ENCODE results near the gene NXPH3.

Gene NXPH3

DNA sequence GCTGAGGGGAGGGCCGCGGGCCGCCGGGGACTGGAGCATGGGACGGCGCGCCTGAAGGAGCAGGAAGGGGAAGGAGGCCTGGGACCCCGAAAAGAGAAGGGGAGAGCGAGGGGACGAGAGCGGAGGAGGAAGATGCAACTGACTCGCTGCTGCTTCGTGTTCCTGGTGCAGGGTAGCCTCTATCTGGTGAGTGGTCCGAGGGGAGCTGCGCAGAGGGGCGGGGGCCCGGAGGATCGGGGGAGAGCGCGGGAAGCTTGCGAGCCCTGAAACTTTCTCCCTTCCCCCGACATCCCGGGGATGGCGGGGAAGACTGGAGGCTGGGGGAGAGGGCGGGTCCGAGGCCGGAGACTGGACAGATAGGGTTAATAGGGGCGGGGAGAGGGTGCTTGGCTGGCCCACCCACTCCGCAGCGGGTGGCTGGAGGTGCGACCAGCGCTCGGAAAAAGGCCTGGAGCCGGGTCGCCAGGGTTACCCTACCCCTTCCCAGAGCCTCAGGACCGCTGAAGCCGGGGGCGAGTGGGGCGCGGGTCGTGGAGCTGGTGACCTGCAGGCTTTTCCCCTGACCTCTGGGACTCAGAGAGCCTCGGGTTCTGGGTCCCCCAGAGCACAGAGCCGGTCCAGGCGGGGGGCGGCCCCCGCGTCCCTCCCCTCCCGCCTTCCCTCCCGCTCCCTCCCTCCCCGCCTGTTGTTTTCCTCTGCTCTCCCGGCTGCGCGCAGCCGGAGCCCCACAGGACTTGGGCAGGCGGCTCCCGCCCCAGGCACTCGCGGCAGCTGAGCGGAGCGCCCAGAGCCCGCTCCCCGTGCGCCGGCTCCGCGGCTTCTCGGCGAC, 631 bp downstream of the NXPH3 start:
- H2AFZ ChIP-seq (ENCODE audit: low read depth, low read length): no peak overlapping the region
- no peaks in the 10 kb centered on the region for H3K9me3 ChIP-seq (ENCODE audit: insufficient read depth, low read length)
- H3K9ac ChIP-seq (ENCODE audit: low read length): no peak overlapping the region
- no peak overlapping the region for H3K27ac ChIP-seq (ENCODE audit: low read length)
- no peaks in the 10 kb centered on the region for H4K20me1 ChIP-seq (ENCODE audit: insufficient read depth, low read length)
- H3K36me3 ChIP-seq (replicated peaks; ENCODE audit: low read depth, low read length): no peaks in the 10 kb centered on the region
- H3K4me1 ChIP-seq (ENCODE audit: low read length): peaks cover 12% of the 10 kb centered on the region
- H3K4me2 ChIP-seq (ENCODE audit: low read length): no peak overlapping the region
- no peak for TF ChIP-seq EZH2phosphoT487 (IDR thresholded peaks at IDR 0.05; ENCODE audit: low read depth)
- TF ChIP-seq, protein P1, sequence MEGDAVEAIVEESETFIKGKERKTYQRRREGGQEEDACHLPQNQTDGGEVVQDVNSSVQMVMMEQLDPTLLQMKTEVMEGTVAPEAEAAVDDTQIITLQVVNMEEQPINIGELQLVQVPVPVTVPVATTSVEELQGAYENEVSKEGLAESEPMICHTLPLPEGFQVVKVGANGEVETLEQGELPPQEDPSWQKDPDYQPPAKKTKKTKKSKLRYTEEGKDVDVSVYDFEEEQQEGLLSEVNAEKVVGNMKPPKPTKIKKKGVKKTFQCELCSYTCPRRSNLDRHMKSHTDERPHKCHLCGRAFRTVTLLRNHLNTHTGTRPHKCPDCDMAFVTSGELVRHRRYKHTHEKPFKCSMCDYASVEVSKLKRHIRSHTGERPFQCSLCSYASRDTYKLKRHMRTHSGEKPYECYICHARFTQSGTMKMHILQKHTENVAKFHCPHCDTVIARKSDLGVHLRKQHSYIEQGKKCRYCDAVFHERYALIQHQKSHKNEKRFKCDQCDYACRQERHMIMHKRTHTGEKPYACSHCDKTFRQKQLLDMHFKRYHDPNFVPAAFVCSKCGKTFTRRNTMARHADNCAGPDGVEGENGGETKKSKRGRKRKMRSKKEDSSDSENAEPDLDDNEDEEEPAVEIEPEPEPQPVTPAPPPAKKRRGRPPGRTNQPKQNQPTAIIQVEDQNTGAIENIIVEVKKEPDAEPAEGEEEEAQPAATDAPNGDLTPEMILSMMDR (IDR thresholded peaks at IDR 0.05; ENCODE audit: low read depth, low read length): no peak
- no peaks in the 10 kb centered on the region for H3K79me2 ChIP-seq (ENCODE audit: low read length)
- H3K27me3 ChIP-seq (ENCODE audit: low read depth, low read length): peaks cover 19% of the 10 kb centered on the region
- H3K4me3 ChIP-seq (ENCODE audit: low read length): no peak overlapping the region

GRCh38 chr17:49576917-49577649, 1.4 kb downstream of the NXPH3 start:
- TF ChIP-seq EZH2phosphoT487 (IDR thresholded peaks at IDR 0.05; ENCODE audit: low read depth): no peak
- TF ChIP-seq, protein P1 (IDR thresholded peaks at IDR 0.05; ENCODE audit: low read depth, low read length): no peak
- Histone ChIP-seq H3K9ac (ENCODE audit: low read length) (no peak overlapping the region), H4K20me1 (ENCODE audit: insufficient read depth, low read length) (no peaks in the 10 kb centered on the region), H3K4me1 (ENCODE audit: low read length) (peaks cover 12% of the 10 kb centered on the region), H3K27ac (ENCODE audit: low read length) (no peak overlapping the region), H3K27me3 (ENCODE audit: low read depth, low read length) (peaks cover 11% of the 10 kb centered on the region; the same call in 1 of the 2 replicates), H2AFZ (ENCODE audit: low read depth, low read length) (no peak overlapping the region), H3K9me3 (ENCODE audit: insufficient read depth, low read length) (no peaks in the 10 kb centered on the region), H3K4me3 (ENCODE audit: low read length) (no peak overlapping the region), H3K4me2 (ENCODE audit: low read length) (peak overlapping the region; percentile 36; the same call in 1 of the 2 replicates), H3K36me3 (replicated peaks; ENCODE audit: low read depth, low read length) (no peaks in the 10 kb centered on the region), H3K79me2 (ENCODE audit: low read length) (no peaks in the 10 kb centered on the region)

DNA sequence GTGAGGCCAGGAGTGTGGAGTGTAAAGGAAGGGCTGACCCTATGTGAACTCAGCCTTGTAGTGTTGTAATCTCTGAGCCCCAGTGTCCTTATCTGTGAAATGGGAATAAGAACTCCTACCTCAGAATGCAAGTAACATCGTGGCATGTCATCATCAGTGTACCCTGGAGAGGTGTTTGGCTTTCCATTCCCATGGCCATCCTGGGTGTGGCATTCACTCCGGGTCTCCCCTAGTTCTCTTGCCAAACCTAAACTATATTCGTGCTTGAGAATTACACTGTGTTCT, 1.9 kb downstream of the NXPH3 start:
- no peaks in the 10 kb centered on the region for H3K9me3 ChIP-seq (ENCODE audit: insufficient read depth, low read length)
- TF ChIP-seq, protein P1 (IDR thresholded peaks at IDR 0.05; ENCODE audit: low read depth, low read length): no peak
- no peak for TF ChIP-seq EZH2phosphoT487 (IDR thresholded peaks at IDR 0.05; ENCODE audit: low read depth)
- peaks cover 12% of the 10 kb centered on the region for H3K4me1 ChIP-seq (ENCODE audit: low read length)
- H3K27me3 ChIP-seq (ENCODE audit: low read depth, low read length): 0 out of 2 replicates have a peak, but pooled peaks cover 7% of the 10 kb centered on the region
- H3K9ac ChIP-seq (ENCODE audit: low read length): no peak overlapping the region
- peak overlapping the region; percentile 36 for H3K4me2 ChIP-seq (ENCODE audit: low read length)
- H3K27ac ChIP-seq (ENCODE audit: low read length): no peak overlapping the region
- no peak overlapping the region for H2AFZ ChIP-seq (ENCODE audit: low read depth, low read length)
- H3K4me3 ChIP-seq (ENCODE audit: low read length): no peak overlapping the region
- no peaks in the 10 kb centered on the region for H3K36me3 ChIP-seq (replicated peaks; ENCODE audit: low read depth, low read length)
- H3K79me2 ChIP-seq (ENCODE audit: low read length): no peaks in the 10 kb centered on the region
- H4K20me1 ChIP-seq (ENCODE audit: insufficient read depth, low read length): no peaks in the 10 kb centered on the region

- Histone ChIP-seq H3K79me2 (ENCODE audit: low read length) (no peaks in the 10 kb centered on the region), H3K9me3 (ENCODE audit: insufficient read depth, low read length) (no peaks in the 10 kb centered on the region), H3K27me3 (ENCODE audit: low read depth, low read length) (0 out of 2 replicates have a peak, but pooled peaks cover 7% of the 10 kb centered on the region), H3K27ac (ENCODE audit: low read length) (no peak overlapping the region), H3K4me3 (ENCODE audit: low read length) (no peak overlapping the region), H3K9ac (ENCODE audit: low read length) (no peak overlapping the region), H3K4me2 (ENCODE audit: low read length) (peak overlapping the region; percentile 36), H4K20me1 (ENCODE audit: insufficient read depth, low read length) (no peaks in the 10 kb centered on the region), H2AFZ (ENCODE audit: low read depth, low read length) (no peak overlapping the region), H3K4me1 (ENCODE audit: low read length) (peaks cover 12% of the 10 kb centered on the region), H3K36me3 (replicated peaks; ENCODE audit: low read depth, low read length) (no peaks in the 10 kb centered on the region)
- no peak for TF ChIP-seq EZH2phosphoT487 (IDR thresholded peaks at IDR 0.05; ENCODE audit: low read depth)
- TF ChIP-seq, protein P1 (IDR thresholded peaks at IDR 0.05; ENCODE audit: low read depth, low read length): no peak
These were observed 2.3 kb downstream of the NXPH3 start for GRCh38 chr17:49577963-49578362.
